Measurements from ENCODE around the gene SLC6A6.

SLC6A6 gene

GRCh38 chr3:14502472-14502871 is 100.1 kb downstream of the SLC6A6 start:
- TF ChIP-seq, protein P1, sequence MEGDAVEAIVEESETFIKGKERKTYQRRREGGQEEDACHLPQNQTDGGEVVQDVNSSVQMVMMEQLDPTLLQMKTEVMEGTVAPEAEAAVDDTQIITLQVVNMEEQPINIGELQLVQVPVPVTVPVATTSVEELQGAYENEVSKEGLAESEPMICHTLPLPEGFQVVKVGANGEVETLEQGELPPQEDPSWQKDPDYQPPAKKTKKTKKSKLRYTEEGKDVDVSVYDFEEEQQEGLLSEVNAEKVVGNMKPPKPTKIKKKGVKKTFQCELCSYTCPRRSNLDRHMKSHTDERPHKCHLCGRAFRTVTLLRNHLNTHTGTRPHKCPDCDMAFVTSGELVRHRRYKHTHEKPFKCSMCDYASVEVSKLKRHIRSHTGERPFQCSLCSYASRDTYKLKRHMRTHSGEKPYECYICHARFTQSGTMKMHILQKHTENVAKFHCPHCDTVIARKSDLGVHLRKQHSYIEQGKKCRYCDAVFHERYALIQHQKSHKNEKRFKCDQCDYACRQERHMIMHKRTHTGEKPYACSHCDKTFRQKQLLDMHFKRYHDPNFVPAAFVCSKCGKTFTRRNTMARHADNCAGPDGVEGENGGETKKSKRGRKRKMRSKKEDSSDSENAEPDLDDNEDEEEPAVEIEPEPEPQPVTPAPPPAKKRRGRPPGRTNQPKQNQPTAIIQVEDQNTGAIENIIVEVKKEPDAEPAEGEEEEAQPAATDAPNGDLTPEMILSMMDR (IDR thresholded peaks at IDR 0.05; ENCODE audit: low read depth, low read length): no peak
- no peak for DNase-seq (ENCODE audit: extremely low read depth, low read depth)

- TF ChIP-seq, protein P1 (IDR thresholded peaks at IDR 0.05; ENCODE audit: low read depth, low read length): no peak
Observed at GRCh38 chr3:14503033-14503705, 100.8 kb downstream of the SLC6A6 start.

DNA sequence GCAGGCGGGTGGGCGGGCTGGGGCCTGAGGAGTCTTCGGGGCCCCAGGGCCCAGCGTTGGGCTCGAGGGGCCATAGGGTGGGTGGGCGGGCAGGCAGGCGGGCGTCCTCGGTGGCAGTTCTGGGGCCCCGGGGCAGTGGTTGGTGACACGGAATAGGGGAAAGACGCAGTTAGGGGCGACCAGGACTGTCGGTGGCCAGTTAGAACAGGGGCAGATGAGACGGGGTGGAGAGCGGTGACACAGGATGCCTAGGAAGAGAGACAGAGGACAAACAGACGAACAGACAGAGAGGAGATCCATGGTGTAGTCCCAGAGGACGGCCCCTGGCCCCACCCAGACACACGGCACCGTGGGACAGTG is 101.3 kb downstream of the SLC6A6 start:
- DNase-seq (ENCODE audit: extremely low read depth, low read depth): no peak
- TF ChIP-seq, protein P1 (IDR thresholded peaks at IDR 0.05; ENCODE audit: low read depth, low read length): no peak

More at GRCh38 chr3:14503033-14503705, 100.8 kb downstream of the SLC6A6 start:
- no peak for DNase-seq (ENCODE audit: extremely low read depth, low read depth)

- TF ChIP-seq, protein P1 (IDR thresholded peaks at IDR 0.05; ENCODE audit: low read depth, low read length): no peak
- DNase-seq (ENCODE audit: extremely low read depth, low read depth): no peak
Observed at GRCh38 chr3:14505001-14505802, 102.8 kb downstream of the SLC6A6 start.

DNA sequence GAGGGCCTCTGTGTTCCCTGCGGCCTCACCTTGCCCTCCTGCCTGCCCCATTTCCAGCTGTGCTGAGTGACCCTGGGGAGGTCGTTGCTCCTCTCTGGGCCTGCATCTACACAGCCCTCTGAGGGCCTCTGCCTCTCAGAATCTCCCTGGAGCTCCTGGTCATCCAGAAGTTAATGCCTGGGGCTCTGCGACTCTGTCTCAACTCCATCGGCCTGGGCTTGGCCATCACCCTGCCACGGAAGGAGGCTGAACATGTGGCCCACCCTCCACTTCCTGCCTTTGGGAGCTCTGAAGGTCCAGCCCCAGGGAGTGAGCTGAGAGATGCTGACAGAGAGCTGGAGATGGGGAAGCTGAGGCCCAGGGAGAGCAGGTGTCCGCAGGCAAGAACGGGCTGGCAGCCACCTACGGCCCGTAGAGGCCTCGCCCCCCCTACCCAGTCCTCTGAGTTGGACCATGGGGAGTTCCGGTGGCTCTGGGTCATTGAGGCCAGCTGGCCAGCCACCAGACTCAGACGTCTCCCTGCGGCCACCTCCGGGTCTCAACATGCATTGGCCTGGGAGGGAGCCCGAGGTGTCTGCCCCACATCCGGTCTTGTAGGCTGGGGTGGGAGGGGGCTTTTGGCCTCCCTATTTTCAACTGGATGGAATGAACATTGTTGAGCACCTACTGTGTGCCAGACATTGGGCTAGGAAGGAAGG is 103.5 kb downstream of the SLC6A6 start:
- DNase-seq (ENCODE audit: extremely low read depth, low read depth): no peak
- TF ChIP-seq, protein P1 (IDR thresholded peaks at IDR 0.05; ENCODE audit: low read depth, low read length): no peak

GRCh38 chr3:14506626-14507304 is 104.4 kb downstream of the SLC6A6 start:
- TF ChIP-seq, protein P1 (IDR thresholded peaks at IDR 0.05; ENCODE audit: low read depth, low read length): no peak
- no peak for DNase-seq (ENCODE audit: extremely low read depth, low read depth)

Data from AG09319 (cell line).